CD4-positive, CD25-positive, alpha-beta regulatory T cell (primary cell): ENCODE results near the gene ZGLP1. TPM values are rescaled to one million over a fixed set of nuclear protein-coding genes. Genes with fewer than 3 reads are reported as not detected.

Experiments
- ATAC-seq, 2 donors: fragments of 150-1000 bp; cut with Tn5 transposase; one replicate each; pipeline ENCODE4 v1.10.0; 2021; ENCODE audit warnings: low read depth in 2 of 2, moderate number of reproducible peaks in 2 of 2, moderate library complexity in 1 of 2
- DNase-seq, 3 donors: peaks; one replicate each; pipeline versions ENCODE4 v3.0.0 to v3.0.0-alpha.2; 2012 to 2022; ENCODE audit warnings: mixed read lengths in 1 of 3
- H3K27ac ChIP-seq: one replicate; pipeline ENCODE4 v1.7.0; 2013; ENCODE audit warnings: mild to moderate bottlenecking, low read length; ENCODE audit not compliant: insufficient read depth, poor library complexity, severe bottlenecking
- H3K27me3 ChIP-seq: one replicate; pipeline ENCODE4 v1.7.0; 2013; ENCODE audit warnings: low read length; ENCODE audit not compliant: control insufficient read depth, insufficient read depth
- H3K36me3 ChIP-seq: one replicate; pipeline ENCODE4 v1.7.0; 2013; ENCODE audit warnings: mild to moderate bottlenecking, low read length, moderate library complexity; ENCODE audit not compliant: control insufficient read depth, insufficient read depth
- H3K4me1 ChIP-seq: 2 replicates; pipeline ENCODE4 v1.7.0; 2013; ENCODE audit warnings: mild to moderate bottlenecking, low read length; ENCODE audit not compliant: insufficient read depth, control insufficient read depth, poor library complexity, severe bottlenecking
- H3K4me3 ChIP-seq: one replicate; pipeline ENCODE4 v1.7.0; 2013; ENCODE audit warnings: low read depth, mild to moderate bottlenecking, low read length, moderate library complexity
- H3K9me3 ChIP-seq, 2 experiments: 1 replicate in 1 of 2; 2 replicates in 1 of 2; pipeline ENCODE4 v1.7.0; 2013; ENCODE audit warnings: low read length in 2 of 2, mild to moderate bottlenecking in 1 of 2, moderate library complexity in 1 of 2; ENCODE audit not compliant: control insufficient read depth in 2 of 2
- H3K27ac Mint-ChIP-seq, 3 donors: one replicate each; pipeline ENCODE4 v1.8.0; 2020 to 2022; ENCODE audit warnings: mild to moderate bottlenecking in 3 of 3, mixed read lengths in 3 of 3, moderate library complexity in 2 of 3
- H3K27me3 Mint-ChIP-seq: one replicate; pipeline ENCODE4 v1.8.0; 2022; ENCODE audit warnings: mild to moderate bottlenecking, mixed read lengths
- H3K36me3 Mint-ChIP-seq: one replicate; pipeline ENCODE4 v1.8.0; 2020; ENCODE audit warnings: mixed read lengths
- H3K4me1 Mint-ChIP-seq, 4 donors: one replicate each; pipeline ENCODE4 v1.8.0; 2020 to 2022; ENCODE audit warnings: mixed read lengths in 4 of 4, mild to moderate bottlenecking in 1 of 4
- H3K4me3 Mint-ChIP-seq, 4 donors: one replicate each; pipeline ENCODE4 v1.8.0; 2020 to 2022; ENCODE audit warnings: mild to moderate bottlenecking in 4 of 4, mixed read lengths in 4 of 4, moderate library complexity in 3 of 4
- H3K9me3 Mint-ChIP-seq, 7 donors: one replicate each; pipeline ENCODE4 v1.8.0; 2020 to 2022; ENCODE audit warnings: mixed read lengths in 7 of 7, mild to moderate bottlenecking in 3 of 7, moderate library complexity in 2 of 7
- polyA plus RNA-seq, 4 donors: library from polyadenylated mRNA; unstranded; fragments of 300-500 nt; fragmentation: Illumina TruSeq; gene quantifications; one replicate each; pipeline ENCODE4 v1.2.3, GENCODE V29; 2021
- total RNA-seq: library from RNA; stranded (reverse); gene quantifications from one replicate; pipeline ENCODE4 v1.2.3, GENCODE V29; 2022

The ZGLP1 gene
- total and polyA plus RNA-seq, 5 donors from 2014 or later = 0.32 to 2.8 TPM; not detected in 3

GRCh38 chr19:10332965-10333757 lies 23.5 kb upstream of the ZGLP1 start, which contains the start of gene RAVER1:
Gene RAVER1 (minus strand): TSS chr19:10333529. CDS start chr19:10333507, 22 bp downstream.
- Histone ChIP-seq H3K27me3 (no peaks in the 10 kb centered on the region), H3K27ac (peak within 1 kb of the TSS; percentile 95), H3K36me3 (peaks cover 35% of the 10 kb centered on the region), H3K9me3 (no peaks in the 10 kb centered on the region), H3K4me3 (peak within 1 kb of the TSS; percentile 82), H3K4me1 (peaks cover 25% of the 10 kb centered on the region)
- ATAC-seq = peak; percentile 94 to 95
- Mint-ChIP-seq H3K27ac (peak within 1 kb of the TSS; percentile 91 to 97 (median 93)), H3K36me3 (peaks cover 13% of the 10 kb centered on the region), H3K27me3 (no peaks in the 10 kb centered on the region), H3K9me3 (no peaks in the 10 kb centered on the region), H3K4me3 (peak within 1 kb of the TSS; percentile 94 to 99 (median 96)), H3K4me1 (peaks cover 0 to 55% (median 24%) of the 10 kb centered on the region in 4 donors)
- DNase-seq = peak; percentile 96 to 99 (median 97)

DNA sequence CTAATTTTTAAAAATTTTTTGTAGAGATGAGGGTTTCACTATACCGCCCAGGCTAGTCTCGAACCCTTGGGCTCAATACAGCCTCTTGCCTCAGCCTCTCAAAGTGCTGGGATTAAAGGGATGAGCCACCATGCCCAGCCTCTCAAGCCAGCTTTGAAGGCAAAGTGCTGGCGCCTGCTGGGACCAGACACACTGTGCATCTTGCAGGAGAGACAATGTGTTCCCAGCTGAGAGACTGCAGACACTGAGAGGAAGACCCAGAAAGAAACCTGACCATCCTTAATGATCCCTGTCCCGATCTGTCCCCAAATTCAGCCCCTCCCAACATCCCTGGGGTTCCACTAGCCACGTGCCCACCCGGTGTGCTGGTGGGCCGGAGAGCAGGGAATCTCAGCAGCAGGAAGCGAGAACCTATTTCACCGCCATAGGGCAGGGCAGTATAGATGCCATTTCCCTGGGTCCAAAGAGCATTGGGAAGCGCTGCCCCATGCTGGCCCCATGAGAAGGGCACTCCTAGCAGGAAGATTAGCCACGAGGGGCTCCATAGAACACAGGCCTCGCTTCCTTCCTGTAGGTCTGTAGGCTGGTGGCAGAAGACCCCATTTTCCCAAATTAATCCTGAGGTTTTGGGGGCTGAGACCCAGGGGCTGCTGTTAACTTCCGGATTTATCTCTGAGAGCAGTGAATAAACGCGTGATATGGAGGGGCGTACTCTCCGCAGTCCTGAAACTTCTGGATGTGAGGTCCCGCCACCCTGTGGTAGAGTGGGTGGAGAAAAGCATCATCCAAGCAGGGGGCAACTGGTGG lies 22.7 kb upstream of the ZGLP1 start:
- H3K4me1 ChIP-seq = peaks cover 25% of the 10 kb centered on the region
- no peaks in the 10 kb centered on the region for H3K9me3 ChIP-seq
- no peaks in the 10 kb centered on the region for H3K27me3 Mint-ChIP-seq
- no peaks in the 10 kb centered on the region for H3K9me3 Mint-ChIP-seq
- H3K36me3 ChIP-seq = peaks cover 43% of the 10 kb centered on the region
- peaks cover 13% of the 10 kb centered on the region for H3K36me3 Mint-ChIP-seq
- ATAC-seq = no peak
- H3K27ac ChIP-seq = peak overlapping the region; percentile 95
- H3K4me1 Mint-ChIP-seq = peaks cover 0 to 49% (median 23%) of the 10 kb centered on the region in 4 donors
- H3K4me3 Mint-ChIP-seq = peak overlapping the region; percentile 94 to 99 (median 96)
- no peaks in the 10 kb centered on the region for H3K27me3 ChIP-seq
- peak overlapping the region; percentile 82 for H3K4me3 ChIP-seq
- H3K27ac Mint-ChIP-seq = peak overlapping the region; percentile 91 to 97 (median 93)
- DNase-seq = no peak

GRCh38 chr19:10329555-10329954 lies 19.9 kb upstream of the ZGLP1 start:
- Histone ChIP-seq H3K4me3 (no peak overlapping the region), H3K27me3 (no peaks in the 10 kb centered on the region), H3K9me3 (no peaks in the 10 kb centered on the region), H3K27ac (no peak overlapping the region), H3K36me3 (peaks cover 52% of the 10 kb centered on the region), H3K4me1 (peaks cover 25% of the 10 kb centered on the region)
- H3K9me3 Mint-ChIP-seq = no peaks in the 10 kb centered on the region
- ATAC-seq (no peak), DNase-seq (no peak)
- H3K4me3 Mint-ChIP-seq = peak overlapping the region in 1 of 4 donors; percentile 58
- peaks cover 0 to 33% (median 17%) of the 10 kb centered on the region in 4 donors for H3K4me1 Mint-ChIP-seq
- peaks cover 13% of the 10 kb centered on the region for H3K36me3 Mint-ChIP-seq
- H3K27me3 Mint-ChIP-seq = no peaks in the 10 kb centered on the region
- no peak overlapping the region for H3K27ac Mint-ChIP-seq

DNA sequence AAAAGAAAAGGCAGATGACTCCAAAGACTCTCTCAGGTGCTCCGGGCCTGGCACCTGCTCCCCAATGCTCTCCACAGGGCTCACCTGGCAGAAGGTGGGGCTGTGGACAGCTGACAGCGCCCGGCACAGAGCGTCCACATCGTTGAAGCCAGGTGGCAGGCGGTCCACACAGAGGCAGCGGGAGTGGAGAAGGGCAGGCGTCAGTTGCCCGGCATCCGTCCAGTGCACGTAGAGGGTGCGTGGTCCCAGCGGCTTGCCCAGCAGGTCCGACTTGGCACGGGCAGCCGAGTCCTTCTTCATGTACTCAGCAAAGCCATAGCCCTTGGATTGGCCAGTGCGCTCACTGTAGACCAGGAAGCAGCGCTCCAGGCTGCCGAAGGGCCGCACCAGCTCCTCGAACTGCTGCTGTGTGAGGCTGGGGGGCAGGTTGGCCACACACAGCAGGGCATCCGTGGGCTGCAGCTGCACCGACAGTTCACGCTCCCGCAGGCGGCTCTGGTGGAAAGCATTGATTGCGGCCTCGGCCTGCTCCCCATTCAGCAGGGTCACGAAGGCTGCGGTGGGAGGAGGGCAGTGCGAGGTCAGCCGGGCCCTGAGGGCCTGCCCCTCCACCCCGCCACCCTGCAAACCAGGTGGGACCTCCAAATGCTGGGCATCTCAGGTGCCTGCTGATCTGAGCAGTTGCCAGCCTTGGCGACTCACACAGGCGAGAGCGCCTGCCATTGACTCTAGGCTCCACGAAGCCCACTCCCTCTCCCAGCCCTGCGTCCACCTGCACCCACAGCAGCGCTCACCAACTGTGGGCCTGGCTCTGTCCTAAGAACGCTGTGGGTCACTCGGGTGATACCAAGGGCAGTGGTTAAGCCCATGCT lies 19.2 kb upstream of the ZGLP1 start:
- Histone ChIP-seq H3K9me3 (no peaks in the 10 kb centered on the region), H3K27ac (no peak overlapping the region), H3K4me1 (peaks cover 17% of the 10 kb centered on the region), H3K4me3 (no peak overlapping the region), H3K36me3 (peaks cover 58% of the 10 kb centered on the region), H3K27me3 (no peaks in the 10 kb centered on the region)
- DNase-seq (no peak), ATAC-seq (no peak)
- no peak overlapping the region for H3K27ac Mint-ChIP-seq
- H3K9me3 Mint-ChIP-seq = no peaks in the 10 kb centered on the region
- no peak overlapping the region for H3K4me3 Mint-ChIP-seq
- H3K4me1 Mint-ChIP-seq = peaks cover 0 to 28% (median 16%) of the 10 kb centered on the region in 4 donors
- no peaks in the 10 kb centered on the region for H3K27me3 Mint-ChIP-seq
- H3K36me3 Mint-ChIP-seq = peaks cover 13% of the 10 kb centered on the region

DNA sequence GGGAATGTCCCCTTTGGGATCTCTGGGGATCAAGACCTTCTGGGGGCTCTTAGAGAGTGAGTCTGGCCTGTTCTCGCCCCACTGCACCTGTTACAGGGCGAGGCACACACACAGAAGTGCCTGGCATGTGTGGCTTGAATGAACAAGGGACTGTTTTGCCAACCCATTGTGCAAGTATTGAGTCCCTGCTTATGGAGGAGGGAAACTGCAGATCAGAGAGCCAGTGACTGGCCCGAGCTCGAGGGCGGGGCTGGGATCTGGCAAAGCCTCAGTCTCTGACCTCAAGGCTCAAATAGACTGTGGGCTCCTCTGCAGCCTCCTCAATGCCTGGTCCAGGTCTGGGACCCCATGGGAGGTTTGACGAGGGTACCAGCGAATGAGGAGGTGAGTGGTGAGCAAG lies 18.2 kb upstream of the ZGLP1 start:
- H3K36me3 ChIP-seq = peaks cover 65% of the 10 kb centered on the region
- no peak overlapping the region for H3K27ac Mint-ChIP-seq
- H3K9me3 ChIP-seq = no peaks in the 10 kb centered on the region
- peaks cover 13% of the 10 kb centered on the region for H3K4me1 ChIP-seq
- ATAC-seq (no peak), DNase-seq (no peak)
- H3K4me1 Mint-ChIP-seq = peaks cover 0 to 19% (median 10%) of the 10 kb centered on the region in 4 donors
- H3K27ac ChIP-seq = no peak overlapping the region
- no peaks in the 10 kb centered on the region for H3K9me3 Mint-ChIP-seq
- no peaks in the 10 kb centered on the region for H3K27me3 ChIP-seq
- H3K4me3 Mint-ChIP-seq = no peak overlapping the region
- H3K27me3 Mint-ChIP-seq = no peaks in the 10 kb centered on the region
- H3K4me3 ChIP-seq = no peak overlapping the region
- peaks cover 10% of the 10 kb centered on the region for H3K36me3 Mint-ChIP-seq

GRCh38 chr19:10325732-10326131 lies 16.1 kb upstream of the ZGLP1 start:
- DNase-seq (no peak), ATAC-seq (no peak)
- no peak overlapping the region for H3K4me3 ChIP-seq
- H3K4me3 Mint-ChIP-seq = no peak overlapping the region
- H3K4me1 ChIP-seq = no peaks in the 10 kb centered on the region
- H3K36me3 ChIP-seq = peaks cover 81% of the 10 kb centered on the region
- H3K9me3 Mint-ChIP-seq = no peaks in the 10 kb centered on the region
- H3K36me3 Mint-ChIP-seq = peaks cover 16% of the 10 kb centered on the region
- H3K27me3 ChIP-seq = no peaks in the 10 kb centered on the region
- peak overlapping the region in 1 of 3 donors; percentile 20 for H3K27ac Mint-ChIP-seq
- no peaks in the 10 kb centered on the region for H3K27me3 Mint-ChIP-seq
- no peak overlapping the region for H3K27ac ChIP-seq
- peaks cover 0 to 11% (median 0%) of the 10 kb centered on the region in 4 donors for H3K4me1 Mint-ChIP-seq
- H3K9me3 ChIP-seq = no peaks in the 10 kb centered on the region
